Rectal smooth muscle tissue (tissue), 1 donor: ENCODE measurements around the gene HDAC4.
A peak's percentile ranks its signal among the peaks of the same experiment; 100 is the strongest.

Experiments
- H3K27ac ChIP-seq: one replicate; pipeline ENCODE4 v1.7.0; 2013; ENCODE audit warnings: low read depth, low read length, inconsistent platforms
- H3K27me3 ChIP-seq: one replicate; pipeline ENCODE4 v1.7.0; 2013; ENCODE audit warnings: low read length; ENCODE audit not compliant: control insufficient read depth, insufficient read depth
- H3K36me3 ChIP-seq: one replicate; pipeline ENCODE4 v1.7.0; 2013; ENCODE audit warnings: low read length; ENCODE audit not compliant: control insufficient read depth, insufficient read depth
- H3K4me1 ChIP-seq: one replicate; pipeline ENCODE4 v1.7.0; 2013; ENCODE audit warnings: low read length; ENCODE audit not compliant: control insufficient read depth, insufficient read depth
- H3K4me3 ChIP-seq: one replicate; pipeline ENCODE4 v1.7.0; 2013; ENCODE audit warnings: low read length
- H3K9ac ChIP-seq: one replicate; pipeline ENCODE4 v1.7.0; 2013; ENCODE audit warnings: low read length

HDAC4 gene

GRCh38 chr2:239268549-239268948 is 132.3 kb downstream of the HDAC4 start:
- no peaks in the 10 kb centered on the region for H3K27me3 ChIP-seq
- no peak overlapping the region for H3K9ac ChIP-seq
- H3K36me3 ChIP-seq, result no peaks in the 10 kb centered on the region
- peak overlapping the region; percentile 53 for H3K27ac ChIP-seq
- no peak overlapping the region for H3K4me3 ChIP-seq
- peaks cover 61% of the 10 kb centered on the region for H3K4me1 ChIP-seq

GRCh38 chr2:239268082-239268481 is 132.7 kb downstream of the HDAC4 start:
- H3K4me1 ChIP-seq, result peaks cover 64% of the 10 kb centered on the region

GRCh38 chr2:239267288-239267951 is 133.4 kb downstream of the HDAC4 start:
- H3K4me1 ChIP-seq, result peaks cover 64% of the 10 kb centered on the region
- no peaks in the 10 kb centered on the region for H3K36me3 ChIP-seq
- H3K4me3 ChIP-seq, result peak overlapping the region; percentile 49
- no peaks in the 10 kb centered on the region for H3K27me3 ChIP-seq
- no peak overlapping the region for H3K9ac ChIP-seq
- peak overlapping the region; percentile 64 for H3K27ac ChIP-seq

More at GRCh38 chr2:239268082-239268481, 132.7 kb downstream of the HDAC4 start:
- no peak overlapping the region for H3K9ac ChIP-seq
- no peaks in the 10 kb centered on the region for H3K27me3 ChIP-seq
- no peaks in the 10 kb centered on the region for H3K36me3 ChIP-seq
- H3K4me3 ChIP-seq, result no peak overlapping the region
- H3K27ac ChIP-seq, result peak overlapping the region; percentile 53

- no peaks in the 10 kb centered on the region for H3K36me3 ChIP-seq
- peak overlapping the region; percentile 49 for H3K4me3 ChIP-seq
- peaks cover 60% of the 10 kb centered on the region for H3K4me1 ChIP-seq
- peak overlapping the region; percentile 64 for H3K27ac ChIP-seq
- H3K27me3 ChIP-seq, result no peaks in the 10 kb centered on the region
- no peak overlapping the region for H3K9ac ChIP-seq
Observed at GRCh38 chr2:239266779-239267287, 134.0 kb downstream of the HDAC4 start.

GRCh38 chr2:239266434-239266766 is 134.4 kb downstream of the HDAC4 start:
- no peak overlapping the region for H3K9ac ChIP-seq
- H3K4me1 ChIP-seq, result peaks cover 58% of the 10 kb centered on the region
- peaks cover under 1% of the 10 kb centered on the region for H3K36me3 ChIP-seq
- H3K27ac ChIP-seq, result peak overlapping the region; percentile 64
- peak overlapping the region; percentile 49 for H3K4me3 ChIP-seq
- no peaks in the 10 kb centered on the region for H3K27me3 ChIP-seq

- H3K4me3 ChIP-seq, result peak overlapping the region; percentile 1
- no peaks in the 10 kb centered on the region for H3K27me3 ChIP-seq
- H3K9ac ChIP-seq, result no peak overlapping the region
- H3K4me1 ChIP-seq, result peaks cover 58% of the 10 kb centered on the region
- H3K36me3 ChIP-seq, result peaks cover 4% of the 10 kb centered on the region
- H3K27ac ChIP-seq, result peak overlapping the region; percentile 60
Observed at GRCh38 chr2:239265681-239266433, 135.0 kb downstream of the HDAC4 start.

- Histone ChIP-seq H3K27me3 (no peaks in the 10 kb centered on the region), H3K27ac (peak overlapping the region; percentile 60), H3K4me1 (peaks cover 58% of the 10 kb centered on the region), H3K36me3 (peaks cover 4% of the 10 kb centered on the region), H3K4me3 (peak overlapping the region; percentile 1), H3K9ac (no peak overlapping the region)
Observed at GRCh38 chr2:239264838-239265651, 135.8 kb downstream of the HDAC4 start.

GRCh38 chr2:239264492-239264837 is 136.4 kb downstream of the HDAC4 start:
- Histone ChIP-seq H3K4me3 (no peak overlapping the region), H3K27ac (peak overlapping the region; percentile 60), H3K9ac (no peak overlapping the region), H3K4me1 (peaks cover 60% of the 10 kb centered on the region), H3K27me3 (no peaks in the 10 kb centered on the region), H3K36me3 (peaks cover 4% of the 10 kb centered on the region)

GRCh38 chr2:239263669-239264491 is 136.9 kb downstream of the HDAC4 start:
- Histone ChIP-seq H3K36me3 (peaks cover 4% of the 10 kb centered on the region), H3K4me1 (peaks cover 57% of the 10 kb centered on the region), H3K9ac (no peak overlapping the region), H3K4me3 (no peak overlapping the region), H3K27me3 (no peaks in the 10 kb centered on the region), H3K27ac (peak overlapping the region; percentile 60)

GRCh38 chr2:239263231-239263630 is 137.6 kb downstream of the HDAC4 start:
- Histone ChIP-seq H3K27ac (no peak overlapping the region), H3K27me3 (no peaks in the 10 kb centered on the region), H3K4me1 (peaks cover 52% of the 10 kb centered on the region), H3K9ac (no peak overlapping the region), H3K4me3 (no peak overlapping the region), H3K36me3 (peaks cover 4% of the 10 kb centered on the region)

- H3K9ac ChIP-seq, result no peak overlapping the region
- peaks cover 4% of the 10 kb centered on the region for H3K36me3 ChIP-seq
- H3K27ac ChIP-seq, result peak overlapping the region; percentile 17
- H3K4me1 ChIP-seq, result peaks cover 46% of the 10 kb centered on the region
- H3K27me3 ChIP-seq, result no peaks in the 10 kb centered on the region
- H3K4me3 ChIP-seq, result no peak overlapping the region
Observed at GRCh38 chr2:239262484-239263230, 138.2 kb downstream of the HDAC4 start.
